NK-92 treated with Interleukin-12 subunit alpha and Interleukin-12 subunit beta, amount 100 ng/mL, for 24 hours (cell line): ENCODE measurements around the gene KRTAP4-4.
"Not testable (repeated sequence)": the region's sequence is repeated elsewhere in the genome, so short reads cannot be mapped to it uniquely, and the experiment has no call there.

Experiments used
- DNase-seq: peaks from one replicate; lab custom pipeline; 2025; lab: John Stamatoyannopoulos, UW

The KRTAP4-4 gene

GRCh38 chr17:41160648-41161047 is at the start of gene KRTAP4-4:
Gene KRTAP4-4, minus strand, starts transcription at chr17:41160748. Its CDS starts 57 bp downstream, at chr17:41160691.
- DNase-seq: no peak

GRCh38 chr17:41199421-41200078 is 39.0 kb upstream of the KRTAP4-4 start:
- DNase-seq: no peak

- no peak for DNase-seq
Observed at GRCh38 chr17:41196068-41196467, 35.5 kb upstream of the KRTAP4-4 start.

GRCh38 chr17:41190328-41190727 is 29.8 kb upstream of the KRTAP4-4 start:
- no peak for DNase-seq

- not testable (repeated sequence) for DNase-seq
Observed at GRCh38 chr17:41189837-41190318, 29.3 kb upstream of the KRTAP4-4 start, which contains the start of gene KRTAP9-1. Gene KRTAP9-1, plus strand, starts transcription at chr17:41189887. Its CDS starts 0 bp downstream, at chr17:41189887.

GRCh38 chr17:41186872-41187271 is 26.3 kb upstream of the KRTAP4-4 start:
- no peak for DNase-seq

GRCh38 chr17:41185001-41185400 is 24.5 kb upstream of the KRTAP4-4 start:
- DNase-seq: no peak

- no peak for DNase-seq
Observed at GRCh38 chr17:41184480-41184961, 24.0 kb upstream of the KRTAP4-4 start, which contains the start of gene KRTAP4-1. Gene KRTAP4-1, minus strand, starts transcription at chr17:41184911. Its CDS starts 57 bp downstream, at chr17:41184854.

- no peak for DNase-seq
Observed at GRCh38 chr17:41178843-41179616, 18.5 kb upstream of the KRTAP4-4 start.

GRCh38 chr17:41178341-41178740 is 17.8 kb upstream of the KRTAP4-4 start:
- DNase-seq: no peak

- no peak for DNase-seq
Observed at GRCh38 chr17:41177727-41178271, 17.3 kb upstream of the KRTAP4-4 start, which contains the start of gene KRTAP4-2. Gene KRTAP4-2, minus strand, starts transcription at chr17:41178221. Its CDS starts 57 bp downstream, at chr17:41178164.

- DNase-seq: no peak
Observed at GRCh38 chr17:41176744-41177387, 16.3 kb upstream of the KRTAP4-4 start.

GRCh38 chr17:41171886-41172285 is 11.3 kb upstream of the KRTAP4-4 start:
- no peak for DNase-seq

GRCh38 chr17:41168121-41168520 is 7.6 kb upstream of the KRTAP4-4 start, which contains the start of gene KRTAP4-3:
Gene KRTAP4-3, minus strand, starts transcription at chr17:41168221. Its CDS starts 49 bp downstream, at chr17:41168172.
- no peak for DNase-seq

GRCh38 chr17:41167561-41167960 is 7.0 kb upstream of the KRTAP4-4 start:
- DNase-seq: no peak

GRCh38 chr17:41163828-41164227 is 3.3 kb upstream of the KRTAP4-4 start:
- DNase-seq: no peak

GRCh38 chr17:41160190-41160589 is 358 bp downstream of the KRTAP4-4 start:
- not testable (repeated sequence) for DNase-seq

GRCh38 chr17:41153856-41154255 is 6.7 kb downstream of the KRTAP4-4 start:
- DNase-seq: no peak

- DNase-seq: no peak
Observed at GRCh38 chr17:41151525-41151924, 9.0 kb downstream of the KRTAP4-4 start.

GRCh38 chr17:41150026-41150425 is 10.5 kb downstream of the KRTAP4-4 start:
- DNase-seq: no peak

- DNase-seq: no peak
Observed at GRCh38 chr17:41149652-41149985, 10.9 kb downstream of the KRTAP4-4 start, which contains the start of gene KRTAP4-5. Gene KRTAP4-5, minus strand, starts transcription at chr17:41149825. Its CDS starts 58 bp downstream, at chr17:41149767.
